ENCODE measurements around the gene CNGA3. TPM values are rescaled to one million over a fixed set of nuclear protein-coding genes. Genes with fewer than 3 reads are reported as not detected.

Gene CNGA3
- total RNA-seq, 2 donors from 2014 or later: 1.1 TPM; not detected in 1

GRCh38 chr2:98388081-98388480 lies 41.8 kb downstream of the CNGA3 start:
- no peaks in the 10 kb centered on the region for H3K27me3 ChIP-seq (replicated peaks; ENCODE audit: insufficient read depth)
- H3K4me1 ChIP-seq (replicated peaks): no peaks in the 10 kb centered on the region
- H3K27ac ChIP-seq: no peak overlapping the region
- no peaks in the 10 kb centered on the region for H3K36me3 ChIP-seq
- intact Hi-C loops (cut with DNase I): loop anchor here (5.0 kb wide), 1 partner anchor 686 kb away; no protein-coding TSS in a partner anchor
- no peaks in the 10 kb centered on the region for H3K9me3 ChIP-seq
- 84% methylated on average over 15 of the region's 15 CpGs for WGBS
- no peak overlapping the region for H3K4me3 ChIP-seq
- no peak for DNase-seq (ENCODE audit: low spot score)
- TF ChIP-seq POLR2AphosphoS5 (IDR thresholded peaks at IDR 0.05) (no peak), CTCF (IDR thresholded peaks at IDR 0.05) (no peak), POLR2A (IDR thresholded peaks at IDR 0.05) (no peak)

GRCh38 chr2:98388601-98389250 lies 42.5 kb downstream of the CNGA3 start:
- DNase-seq (ENCODE audit: low spot score): no peak
- no peaks in the 10 kb centered on the region for H3K4me1 ChIP-seq (replicated peaks)
- H3K4me3 ChIP-seq: no peak overlapping the region
- TF ChIP-seq POLR2AphosphoS5 (IDR thresholded peaks at IDR 0.05) (no peak), POLR2A (IDR thresholded peaks at IDR 0.05) (no peak), CTCF (IDR thresholded peaks at IDR 0.05) (no peak)
- WGBS: 94% methylated on average over 17 of the region's 17 CpGs
- intact Hi-C loops (cut with DNase I): loop anchor here (5.0 kb wide), 1 partner anchor 686 kb away; no protein-coding TSS in a partner anchor
- no peak overlapping the region for H3K27ac ChIP-seq
- H3K27me3 ChIP-seq (replicated peaks; ENCODE audit: insufficient read depth): no peaks in the 10 kb centered on the region
- no peaks in the 10 kb centered on the region for H3K36me3 ChIP-seq
- no peaks in the 10 kb centered on the region for H3K9me3 ChIP-seq

DNA sequence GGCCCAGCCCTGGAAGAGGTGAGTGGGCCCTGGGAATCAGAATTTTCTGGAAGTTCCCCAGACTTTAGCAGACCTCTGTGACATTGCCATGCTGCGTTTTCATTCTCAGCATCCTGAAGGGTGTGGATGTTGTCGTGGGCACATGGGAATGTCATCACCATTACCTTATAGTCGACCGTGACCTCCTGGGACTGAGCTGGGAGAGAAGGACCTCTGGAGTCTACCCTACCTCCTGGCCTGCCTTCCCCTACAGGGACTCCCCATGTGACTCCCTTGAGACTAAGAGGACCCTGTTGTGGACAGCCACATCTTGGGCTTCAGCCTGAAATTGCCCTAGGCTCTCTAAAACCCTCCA lies 43.0 kb downstream of the CNGA3 start:
- Histone ChIP-seq H3K27ac (no peak overlapping the region), H3K4me1 (replicated peaks) (no peaks in the 10 kb centered on the region), H3K27me3 (replicated peaks; ENCODE audit: insufficient read depth) (no peaks in the 10 kb centered on the region), H3K4me3 (no peak overlapping the region), H3K36me3 (no peaks in the 10 kb centered on the region), H3K9me3 (no peaks in the 10 kb centered on the region)
- TF ChIP-seq POLR2AphosphoS5 (IDR thresholded peaks at IDR 0.05) (no peak), CTCF (IDR thresholded peaks at IDR 0.05) (no peak), POLR2A (IDR thresholded peaks at IDR 0.05) (no peak)
- WGBS: 84% methylated on average over 4 of the region's 4 CpGs
- intact Hi-C loops (cut with DNase I): loop anchor here (5.0 kb wide), 1 partner anchor 687 kb away; no protein-coding TSS in a partner anchor
- DNase-seq (ENCODE audit: low spot score): no peak

DNA sequence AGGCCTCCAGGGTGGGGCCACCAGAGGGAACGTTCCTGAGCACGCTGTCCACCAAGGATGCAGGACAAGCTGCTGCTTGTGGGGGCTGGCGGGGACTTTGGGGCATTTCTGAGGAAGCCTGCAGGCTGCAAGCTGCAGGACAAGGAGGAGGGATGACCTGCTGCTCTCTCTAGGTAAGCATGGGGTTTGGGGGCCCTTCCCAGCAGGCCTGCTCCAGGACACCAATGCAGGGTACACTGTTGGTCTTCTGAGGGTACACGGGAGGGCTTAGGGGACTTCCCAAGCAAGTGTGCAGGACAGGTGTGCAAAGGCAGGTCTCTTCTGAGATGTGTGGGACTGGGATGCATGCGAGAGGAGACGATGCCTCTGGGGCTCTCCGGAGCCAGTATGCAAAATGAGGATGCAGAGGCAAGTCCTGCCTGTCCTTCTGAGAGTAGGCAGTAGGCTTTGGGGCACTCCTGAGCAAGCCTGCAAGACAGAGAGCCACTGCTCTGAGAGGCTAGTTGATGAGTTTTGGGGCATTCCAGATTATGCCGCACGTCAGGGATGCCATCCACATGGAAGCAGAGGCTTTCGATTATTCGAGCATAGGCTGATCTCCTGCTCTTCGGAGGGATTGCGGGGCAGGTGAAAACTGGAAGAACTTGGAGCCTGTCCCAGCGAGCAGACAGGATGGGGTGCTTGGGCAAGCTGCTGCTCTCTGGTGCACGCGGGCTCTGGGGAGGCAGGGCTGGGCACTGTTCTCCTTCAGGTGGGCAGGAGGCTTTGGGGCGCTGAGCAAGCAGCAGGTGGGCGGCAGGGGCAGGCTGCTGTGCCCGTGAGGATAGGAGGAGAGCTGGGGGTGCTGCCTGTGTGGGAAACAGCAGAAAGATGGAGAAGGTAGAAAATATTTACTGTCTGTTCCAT lies 44.6 kb downstream of the CNGA3 start:
- Histone ChIP-seq H3K27ac (no peak overlapping the region), H3K4me1 (replicated peaks) (no peaks in the 10 kb centered on the region), H3K9me3 (no peaks in the 10 kb centered on the region), H3K27me3 (replicated peaks; ENCODE audit: insufficient read depth) (no peaks in the 10 kb centered on the region), H3K36me3 (no peaks in the 10 kb centered on the region), H3K4me3 (no peak overlapping the region)
- no peak for TF ChIP-seq POLR2A (IDR thresholded peaks at IDR 0.05)
- intact Hi-C loops (cut with DNase I): no loop called here
- DNase-seq (ENCODE audit: low spot score): no peak
- 57% methylated on average over 19 of the region's 19 CpGs for WGBS

DNA sequence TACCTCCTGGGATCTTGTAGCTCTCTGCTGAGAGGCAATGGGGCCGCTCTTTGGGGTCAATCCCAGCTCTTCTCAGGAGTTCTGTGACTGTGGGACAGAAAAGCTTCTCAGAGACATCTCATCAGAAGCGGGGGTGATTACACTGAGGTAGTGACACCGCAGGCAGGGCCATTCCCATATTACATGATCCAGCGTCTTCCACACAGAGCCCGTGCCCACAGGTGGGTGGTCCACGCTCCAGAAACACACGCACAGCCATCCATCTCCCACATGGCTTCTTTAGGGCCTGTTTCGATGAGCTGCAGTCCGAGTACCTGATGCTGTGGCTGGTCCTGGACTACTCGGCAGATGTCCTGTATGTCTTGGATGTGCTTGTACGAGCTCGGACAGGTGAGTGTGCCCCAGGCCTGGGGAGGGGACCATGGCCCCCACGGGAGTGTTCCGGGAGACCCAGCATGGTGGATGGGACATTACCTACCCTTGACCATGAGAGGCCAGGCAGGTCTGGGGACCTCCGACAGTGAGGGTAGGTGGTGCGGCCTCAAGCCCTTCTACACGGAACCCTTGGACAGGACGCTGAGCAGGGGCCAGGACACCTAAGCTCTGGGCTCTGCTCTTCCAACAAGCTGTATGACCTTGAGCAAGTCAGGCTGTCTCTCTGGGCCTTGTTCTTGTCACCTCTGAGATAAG lies 45.5 kb downstream of the CNGA3 start:
- H3K27me3 ChIP-seq (replicated peaks; ENCODE audit: insufficient read depth): no peaks in the 10 kb centered on the region
- no peaks in the 10 kb centered on the region for H3K9me3 ChIP-seq
- TF ChIP-seq CTCF (IDR thresholded peaks at IDR 0.05) (no peak), POLR2A (IDR thresholded peaks at IDR 0.05) (no peak), POLR2AphosphoS5 (IDR thresholded peaks at IDR 0.05) (no peak)
- H3K4me1 ChIP-seq (replicated peaks): no peaks in the 10 kb centered on the region
- no peak overlapping the region for H3K27ac ChIP-seq
- intact Hi-C loops (cut with DNase I): no loop called here
- DNase-seq (ENCODE audit: low spot score): no peak
- no peak overlapping the region for H3K4me3 ChIP-seq
- no peaks in the 10 kb centered on the region for H3K36me3 ChIP-seq
- WGBS: 92% methylated on average over 17 of the region's 18 CpGs

Measured in prostate gland (tissue), 2 donors.